Measurements from ENCODE around the gene SRSF1. TPM values are rescaled to one million over a fixed set of nuclear protein-coding genes. Genes with fewer than 3 reads are reported as not detected.

SRSF1 gene
- total and polyA plus RNA-seq, 4 donors = 76.7 to 235 (median 156) TPM

DNA sequence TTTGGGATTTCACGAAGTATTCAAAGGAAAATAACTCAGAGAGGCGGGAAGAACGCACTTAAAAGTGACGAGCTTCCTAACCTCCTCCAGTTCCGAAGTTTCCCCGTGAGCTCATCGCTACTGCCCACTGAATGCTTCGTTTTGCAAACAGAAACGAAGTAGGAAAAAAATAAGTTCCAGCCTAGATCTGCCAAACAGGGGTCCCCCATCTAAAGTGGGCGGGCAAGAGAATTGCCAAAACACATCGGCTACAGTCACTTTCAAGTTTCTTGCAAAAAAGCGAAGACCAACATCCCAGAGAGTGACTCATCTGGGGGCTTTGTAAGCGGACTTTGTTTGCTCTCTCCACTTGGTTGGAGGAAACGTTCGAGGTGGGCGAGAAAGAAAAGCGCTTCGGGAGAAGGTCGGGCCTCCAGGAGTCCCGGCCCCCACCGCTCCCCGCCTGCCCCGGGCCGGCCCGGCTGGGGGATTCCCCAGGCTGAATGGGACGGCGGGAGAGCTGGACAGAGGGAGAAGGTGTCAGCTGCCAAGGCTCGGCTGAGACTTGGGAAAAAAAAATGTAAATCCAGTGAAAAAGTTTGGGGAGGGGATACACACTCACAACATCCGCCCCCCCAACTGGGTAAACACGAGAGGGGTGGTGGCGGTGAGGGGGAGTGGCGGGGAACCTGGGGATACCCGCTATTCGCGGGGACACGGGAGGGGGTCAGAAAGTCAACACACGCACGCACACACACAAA lies 20.0 kb downstream of the SRSF1 start:
- Histone ChIP-seq H3K27ac (ENCODE audit: low read depth in 1 of 2, low read length in 1 of 2) (peak overlapping the region; percentile 93 to 99), H3K9me3 (ENCODE audit: control insufficient read depth in 4 of 4, insufficient read depth in 3 of 4, low read length in 3 of 4) (no peaks in the 10 kb centered on the region), H3K27me3 (ENCODE audit: control insufficient read depth in 3 of 3, insufficient read depth in 3 of 3, low read length in 2 of 3) (no peaks in the 10 kb centered on the region), H3K36me3 (ENCODE audit: control insufficient read depth in 4 of 4, insufficient read depth in 4 of 4, low read length in 4 of 4) (peaks cover 0 to 11% (median 4%) of the 10 kb centered on the region in 4 donors), H3K4me3 (peak overlapping the region; percentile 89), H3K9ac (ENCODE audit: insufficient read depth in 1 of 2, low read length in 2 of 2) (peak overlapping the region; percentile 87 to 95), H3K4me1 (ENCODE audit: control insufficient read depth in 5 of 5, insufficient read depth in 5 of 5, low read length in 5 of 5) (peaks cover 7 to 61% (median 36%) of the 10 kb centered on the region in 5 donors)
- WGBS, 2 donors = 1% methylated on average over 38 of the region's 38 CpGs
- DNase-seq = peak; percentile 71 to 88 (median 85)
- TF ChIP-seq, protein P1, sequence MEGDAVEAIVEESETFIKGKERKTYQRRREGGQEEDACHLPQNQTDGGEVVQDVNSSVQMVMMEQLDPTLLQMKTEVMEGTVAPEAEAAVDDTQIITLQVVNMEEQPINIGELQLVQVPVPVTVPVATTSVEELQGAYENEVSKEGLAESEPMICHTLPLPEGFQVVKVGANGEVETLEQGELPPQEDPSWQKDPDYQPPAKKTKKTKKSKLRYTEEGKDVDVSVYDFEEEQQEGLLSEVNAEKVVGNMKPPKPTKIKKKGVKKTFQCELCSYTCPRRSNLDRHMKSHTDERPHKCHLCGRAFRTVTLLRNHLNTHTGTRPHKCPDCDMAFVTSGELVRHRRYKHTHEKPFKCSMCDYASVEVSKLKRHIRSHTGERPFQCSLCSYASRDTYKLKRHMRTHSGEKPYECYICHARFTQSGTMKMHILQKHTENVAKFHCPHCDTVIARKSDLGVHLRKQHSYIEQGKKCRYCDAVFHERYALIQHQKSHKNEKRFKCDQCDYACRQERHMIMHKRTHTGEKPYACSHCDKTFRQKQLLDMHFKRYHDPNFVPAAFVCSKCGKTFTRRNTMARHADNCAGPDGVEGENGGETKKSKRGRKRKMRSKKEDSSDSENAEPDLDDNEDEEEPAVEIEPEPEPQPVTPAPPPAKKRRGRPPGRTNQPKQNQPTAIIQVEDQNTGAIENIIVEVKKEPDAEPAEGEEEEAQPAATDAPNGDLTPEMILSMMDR (IDR thresholded peaks at IDR 0.05; ENCODE audit: control extremely low read depth, extremely low read depth) = no peak
- peak; percentile 7 for ATAC-seq (ENCODE audit: insufficient read depth, low FRiP score)

DNA sequence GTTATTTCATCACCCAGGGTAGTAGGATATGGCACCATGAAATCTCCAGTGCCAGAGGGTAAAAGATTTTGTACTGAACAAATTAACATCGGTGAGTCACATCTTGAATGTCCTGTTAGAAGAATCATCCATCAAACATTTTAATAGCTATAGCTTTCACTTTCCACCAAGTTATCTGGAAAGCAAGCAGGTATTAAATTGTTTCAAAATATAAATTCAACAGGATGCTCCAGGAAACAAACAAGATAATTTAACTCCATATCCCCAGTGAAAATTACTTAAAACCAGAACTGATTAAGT lies 21.4 kb downstream of the SRSF1 start:
- peak overlapping the region in 1 of 2 donors; percentile 35 for H3K27ac ChIP-seq (ENCODE audit: low read depth in 1 of 2, low read length in 1 of 2)
- WGBS, 2 donors = 9 to 19% methylated on average over 1 of the region's 1 CpG
- no peak overlapping the region for H3K9ac ChIP-seq (ENCODE audit: insufficient read depth in 1 of 2, low read length in 2 of 2)
- DNase-seq = no peak
- no peak for ATAC-seq (ENCODE audit: insufficient read depth, low FRiP score)
- peaks cover under 1 to 19% (median 10%) of the 10 kb centered on the region in 4 donors for H3K36me3 ChIP-seq (ENCODE audit: control insufficient read depth in 4 of 4, insufficient read depth in 4 of 4, low read length in 4 of 4)
- peaks cover 7 to 66% (median 36%) of the 10 kb centered on the region in 5 donors for H3K4me1 ChIP-seq (ENCODE audit: control insufficient read depth in 5 of 5, insufficient read depth in 5 of 5, low read length in 5 of 5)
- TF ChIP-seq, protein P1 (IDR thresholded peaks at IDR 0.05; ENCODE audit: control extremely low read depth, extremely low read depth) = no peak
- H3K4me3 ChIP-seq = no peak overlapping the region
- H3K9me3 ChIP-seq (ENCODE audit: control insufficient read depth in 4 of 4, insufficient read depth in 3 of 4, low read length in 3 of 4) = no peaks in the 10 kb centered on the region
- no peaks in the 10 kb centered on the region for H3K27me3 ChIP-seq (ENCODE audit: control insufficient read depth in 3 of 3, insufficient read depth in 3 of 3, low read length in 2 of 3)

DNA sequence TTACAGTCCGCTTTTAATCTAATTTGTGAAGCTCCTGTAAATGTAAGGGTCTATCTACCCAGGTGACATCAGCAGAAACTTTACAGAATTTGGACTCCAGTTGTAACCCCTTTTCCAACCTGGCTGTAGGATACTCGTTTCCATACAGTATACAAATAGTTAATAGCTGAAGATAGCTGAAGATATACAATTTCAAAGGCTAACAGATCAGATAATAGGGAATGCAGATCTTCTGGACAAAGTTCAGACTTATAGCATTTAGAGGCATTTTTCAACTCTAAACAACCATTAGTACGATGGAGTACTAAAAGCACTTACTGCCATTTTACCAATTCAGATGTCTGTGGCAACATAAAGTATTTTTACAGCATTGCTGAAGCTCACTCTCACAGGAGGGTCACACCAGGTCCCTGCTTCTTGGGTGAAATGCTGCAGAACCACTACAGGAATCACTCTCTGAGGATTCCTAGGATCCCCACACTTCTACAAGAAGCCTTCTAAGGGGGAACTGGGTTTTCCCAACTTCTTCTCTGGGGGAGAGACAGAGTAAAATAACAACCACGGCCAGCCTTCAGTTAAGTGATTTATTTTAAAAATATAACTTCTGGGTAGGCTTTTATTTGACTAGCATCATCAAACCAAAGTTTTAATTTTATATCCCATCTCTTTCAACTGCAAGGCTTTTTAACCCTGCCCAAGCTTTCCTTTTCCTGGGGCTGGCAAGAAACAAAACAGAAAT lies 21.9 kb downstream of the SRSF1 start:
- Histone ChIP-seq H3K27me3 (ENCODE audit: control insufficient read depth in 3 of 3, insufficient read depth in 3 of 3, low read length in 2 of 3) (no peaks in the 10 kb centered on the region), H3K9me3 (ENCODE audit: control insufficient read depth in 4 of 4, insufficient read depth in 3 of 4, low read length in 3 of 4) (no peaks in the 10 kb centered on the region), H3K4me1 (ENCODE audit: control insufficient read depth in 5 of 5, insufficient read depth in 5 of 5, low read length in 5 of 5) (peaks cover 7 to 61% (median 36%) of the 10 kb centered on the region in 5 donors), H3K4me3 (no peak overlapping the region), H3K9ac (ENCODE audit: insufficient read depth in 1 of 2, low read length in 2 of 2) (peak overlapping the region in 1 of 2 donors; percentile 40), H3K36me3 (ENCODE audit: control insufficient read depth in 4 of 4, insufficient read depth in 4 of 4, low read length in 4 of 4) (peaks cover 2 to 24% (median 10%) of the 10 kb centered on the region in 4 donors), H3K27ac (ENCODE audit: low read depth in 1 of 2, low read length in 1 of 2) (peak overlapping the region; percentile 35 to 63)
- WGBS, 2 donors = 56 to 64% methylated on average over 4 of the region's 4 CpGs
- no peak for DNase-seq
- ATAC-seq (ENCODE audit: insufficient read depth, low FRiP score) = no peak
- TF ChIP-seq, protein P1 (IDR thresholded peaks at IDR 0.05; ENCODE audit: control extremely low read depth, extremely low read depth) = no peak
